GM12878 (cell line): ENCODE results near the gene CRYGN. TPM values are rescaled to one million over a fixed set of nuclear protein-coding genes. Genes with fewer than 3 reads are reported as not detected.

Experiments
- ATAC-seq: fragments of 200-7000 bp; cut with Tn5 transposase; 3 replicates; pipeline ENCODE4 v1.9.1; 2020; ENCODE audit warnings: mild to moderate bottlenecking, moderate library complexity
- BruUV-seq: library from RNA; stranded (reverse); fragments of 400-500 nt; replicated peaks from 2 replicates; lab custom pipeline; 2021; lab: Mats Ljungman, UMichigan
- CTCF ChIA-PET: fragments of 300-600 bp; sonication (Branson Sonifier 250); formaldehyde crosslinking; extraction: SDS; loops from one replicate; lab custom pipeline; 2021; ENCODE audit warnings: inconsistent platforms; lab: Yijun Ruan, JAX
- POLR2A ChIA-PET: fragments of 350-600 bp; formaldehyde crosslinking; extraction: SDS; loops from one replicate; lab custom pipeline; 2021; ENCODE audit warnings: inconsistent platforms; lab: Charles Lee
- RAD21 ChIA-PET: fragments of 300-600 bp; sonication (Branson Sonifier 250); formaldehyde crosslinking; loops from one replicate; lab custom pipeline; 2023; ENCODE audit warnings: antibody characterized with exemption; ENCODE audit not compliant: unreplicated experiment; lab: Charles Lee
- SMC1A ChIA-PET: fragments of 300-600 bp; sonication (Branson Sonifier 250); formaldehyde crosslinking; loops from one replicate; lab custom pipeline; 2023; ENCODE audit not compliant: unreplicated experiment, uncharacterized antibody; lab: Charles Lee
- DNase-seq: peaks from one replicate; pipeline ENCODE4 v3.0.0-alpha.2; 2011; ENCODE audit warnings: low read depth, low spot score
- FAIRE-seq: peaks from 3 replicates; lab custom pipeline; 2011; peaks lifted over from hg19 to GRCh38; lab: Jason Lieb, UNC
- H2AFZ ChIP-seq: 2 replicates; pipeline ENCODE4 v1.6.0; 2011; ENCODE audit warnings: low read depth, low read length, control low read depth; ENCODE audit not compliant: control insufficient read depth
- H3K27ac ChIP-seq: 2 replicates; pipeline ENCODE4 v1.5.1; 2011; ENCODE audit warnings: control low read depth; ENCODE audit not compliant: control insufficient read depth, insufficient read depth
- H3K27me3 ChIP-seq, 2 experiments: replicated peaks in 1 of 2; 2 replicates each; pipeline versions ENCODE4 v1.6.0 to v1.6.1; 2011; ENCODE audit warnings: low read length in 1 of 2; ENCODE audit not compliant: control insufficient read depth in 2 of 2, insufficient read depth in 2 of 2
- H3K36me3 ChIP-seq, 2 experiments: 2 replicates each; pipeline ENCODE4 v1.5.1; 2011; ENCODE audit warnings: low read length in 1 of 2; ENCODE audit not compliant: control insufficient read depth in 2 of 2, insufficient read depth in 2 of 2
- H3K4me1 ChIP-seq: 2 replicates; pipeline ENCODE4 v1.6.1; 2011; ENCODE audit warnings: mild to moderate bottlenecking, low read length, moderate library complexity, mixed read lengths; ENCODE audit not compliant: control insufficient read depth, insufficient read depth
- H3K4me2 ChIP-seq: 2 replicates; pipeline ENCODE4 v1.6.0; 2011; ENCODE audit warnings: control low read depth; ENCODE audit not compliant: control insufficient read depth, insufficient read depth
- H3K4me3 ChIP-seq: fragments of 200-600 bp; sonication (generic); 2 replicates; pipeline ENCODE4 v1.5.1; 2016
- H3K79me2 ChIP-seq: 2 replicates; pipeline ENCODE4 v1.6.0; 2011; ENCODE audit warnings: low read length; ENCODE audit not compliant: control insufficient read depth, insufficient read depth
- H3K9ac ChIP-seq: 2 replicates; pipeline ENCODE4 v1.8.0; 2011; ENCODE audit warnings: low read length, control low read depth, mixed read lengths; ENCODE audit not compliant: control insufficient read depth, insufficient read depth
- H3K9me3 ChIP-seq: replicated peaks from 3 replicates; pipeline ENCODE4 v1.5.1; 2011; ENCODE audit warnings: mild to moderate bottlenecking, low read length; ENCODE audit not compliant: control insufficient read depth, insufficient read depth
- H4K20me1 ChIP-seq: 2 replicates; pipeline ENCODE4 v1.6.0; 2011; ENCODE audit not compliant: control insufficient read depth, insufficient read depth
- FOS ChIP-seq: IDR thresholded peaks from 3 replicates; pipeline ENCODE4 v1.6.1; 2011; ENCODE audit warnings: borderline replicate concordance; ENCODE audit not compliant: insufficient read length; ENCODE audit errors: extremely low read depth
- NBN ChIP-seq: fragments of 450-650 bp; IDR thresholded peaks from 2 replicates; pipeline ENCODE4 v1.6.1; 2016
- NR2C2 ChIP-seq: IDR thresholded peaks from 2 replicates; pipeline ENCODE4 v1.6.1; 2011; ENCODE audit warnings: borderline replicate concordance, low read depth; ENCODE audit not compliant: control insufficient read depth, insufficient read length
- PML ChIP-seq: IDR thresholded peaks from 2 replicates; pipeline ENCODE4 v1.6.1; 2012; ENCODE audit warnings: low read length, inconsistent platforms
- SP1 ChIP-seq: IDR thresholded peaks from one replicate; pipeline ENCODE4 v1.6.1; 2011; ENCODE audit warnings: low read depth, low read length
- WGBS: methylation state at CpG from one replicate; pipeline ENCODE4 v1.1.6; 2016; ENCODE audit warnings: low lambda C conversion rate; ENCODE audit not compliant: insufficient replicate concordance, insufficient coverage; ENCODE audit errors: missing lambda C conversion rate; 5-methylcytosine and 5-hydroxymethylcytosine counted together
- in situ Hi-C: fragments of 300-500 bp; cut with MboI; formaldehyde crosslinking; loops from 9 replicates; pipeline ENCODE4 v1.14.3; 2018; ENCODE audit warnings: mixed read lengths
- intact Hi-C: fragments of 100-400 bp; cut with micrococcal nuclease; formaldehyde crosslinking; loops from one replicate; pipeline ENCODE4 v1.14.2; 2022; ENCODE audit not compliant: unreplicated experiment
- polyA plus RNA-seq, 11 experiments: library from polyadenylated mRNA; depleted of rRNA in 4 of 11; unstranded in 6 of 11; stranded (reverse) in 5 of 11; fragments of >200 nt; fragmentation: Nextera tagmentation in 4 of 11; fragmentation: Illumina TruSeq in 1 of 11; extraction: Ambion mirVana in 4 of 11; extraction: Trizol in 1 of 11; gene quantifications; 1 replicate in 1 of 11; 2 replicates in 10 of 11; pipeline versions ENCODE4 v1.2.1 to v1.2.3, GENCODE V29; 2011 to 2016; ENCODE audit warnings: inconsistent platforms in 2 of 11, missing spikeins in 2 of 11, low read depth in 1 of 11
- total RNA-seq, 4 experiments: library from RNA; depleted of rRNA in 3 of 4; stranded (reverse); fragments of >200 nt in 3 of 4; fragmentation: Illumina TruSeq in 1 of 4; extraction: Trizol in 1 of 4; gene quantifications; 2 replicates each; pipeline versions ENCODE4 v1.2.1 to v1.2.3, GENCODE V29; 2013 to 2021
- TF ChIP-seq, protein P1 (sequence below): IDR thresholded peaks from 2 replicates; pipeline ENCODE4 v1.6.1; 2011; ENCODE audit warnings: low read depth, low read length, improper control_type of control experiment, borderline replicate concordance
- TF ChIP-seq, protein P2 (sequence below): IDR thresholded peaks from 2 replicates; pipeline ENCODE4 v1.6.1; 2011; ENCODE audit warnings: low read depth, mild to moderate bottlenecking, low read length, moderate library complexity, borderline replicate concordance; ENCODE audit errors: extremely low read depth
- TF ChIP-seq, protein P3 (sequence below): fragments of 450-650 bp; IDR thresholded peaks from 2 replicates; pipeline ENCODE4 v1.6.1; 2017; ENCODE audit warnings: mild to moderate bottlenecking, moderate library complexity

CRYGN gene
- total and polyA plus RNA-seq, 10 of the 15 experiments (the other 5 are each of a cell fraction or from before 2014, with no cell fraction given) = not detected

DNA sequence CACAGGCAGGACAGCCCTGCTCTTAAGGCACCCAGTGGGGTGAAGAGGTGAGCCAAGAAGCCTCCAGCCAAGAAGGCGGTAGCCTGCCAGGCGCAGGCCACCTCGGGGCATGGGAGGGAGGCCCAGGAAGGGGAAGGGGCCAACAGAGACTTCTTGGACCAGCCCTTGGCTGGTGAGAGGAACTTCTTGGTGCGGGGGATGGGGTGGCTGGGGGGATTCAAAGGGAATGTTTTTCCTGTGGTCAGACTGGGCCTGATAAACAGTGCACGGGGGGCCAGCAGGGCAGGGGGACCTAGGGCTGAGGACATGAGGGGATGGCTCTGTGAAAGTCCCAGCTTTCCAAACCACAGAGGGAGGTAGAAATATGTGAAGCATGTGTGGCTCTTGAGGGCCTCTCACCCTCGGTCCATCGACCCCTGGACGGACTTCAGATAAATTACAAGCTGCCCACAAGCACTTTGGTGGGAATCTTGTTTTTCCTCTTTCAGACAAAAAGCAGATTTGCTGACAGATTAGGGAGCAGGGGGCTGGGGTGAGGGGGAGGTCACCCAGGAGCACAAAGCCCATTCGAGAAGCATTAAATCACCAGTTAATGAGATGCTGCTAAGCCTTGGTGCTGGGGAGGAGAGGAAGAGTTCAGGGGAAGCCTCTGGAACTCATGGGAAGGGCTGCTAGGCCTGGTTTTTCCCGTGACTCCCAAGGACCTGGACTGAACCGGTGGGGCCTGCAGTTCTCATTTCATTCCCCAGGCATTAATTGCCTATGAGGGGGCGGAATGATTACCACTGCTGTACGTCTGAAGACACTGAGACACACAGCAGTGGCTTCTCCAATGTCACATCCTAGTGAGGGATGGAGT is 11.3 kb downstream of the CRYGN start:
- ChIA-PET SMC1A (no interaction called here), POLR2A (no interaction called here), RAD21 (no interaction called here), CTCF (no interaction called here)
- Histone ChIP-seq H3K4me1 (peaks cover 22% of the 10 kb centered on the region), H4K20me1 (no peaks in the 10 kb centered on the region), H3K4me3 (no peak overlapping the region), H3K4me2 (no peak overlapping the region), H3K79me2 (no peaks in the 10 kb centered on the region), H3K9me3 (no peaks in the 10 kb centered on the region), H2AFZ (no peak overlapping the region), H3K9ac (no peak overlapping the region), H3K27ac (no peak overlapping the region), H3K27me3 (no peaks in the 10 kb centered on the region; a peak in 1 of 4 replicates), H3K36me3 (no peaks in the 10 kb centered on the region)
- DNase-seq = no peak
- ATAC-seq = no peak
- no peak for FAIRE-seq
- 73% methylated on average over 13 of the region's 13 CpGs for WGBS
- in situ Hi-C loops (no loop called here), intact Hi-C loops (no loop called here)
- no TSS peak for BruUV-seq
- no peak for TF ChIP-seq FOS
- no peak for TF ChIP-seq SP1
- TF ChIP-seq, protein P1, sequence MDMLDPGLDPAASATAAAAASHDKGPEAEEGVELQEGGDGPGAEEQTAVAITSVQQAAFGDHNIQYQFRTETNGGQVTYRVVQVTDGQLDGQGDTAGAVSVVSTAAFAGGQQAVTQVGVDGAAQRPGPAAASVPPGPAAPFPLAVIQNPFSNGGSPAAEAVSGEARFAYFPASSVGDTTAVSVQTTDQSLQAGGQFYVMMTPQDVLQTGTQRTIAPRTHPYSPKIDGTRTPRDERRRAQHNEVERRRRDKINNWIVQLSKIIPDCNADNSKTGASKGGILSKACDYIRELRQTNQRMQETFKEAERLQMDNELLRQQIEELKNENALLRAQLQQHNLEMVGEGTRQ = no peak
- TF ChIP-seq PML = no peak
- TF ChIP-seq, protein P2, sequence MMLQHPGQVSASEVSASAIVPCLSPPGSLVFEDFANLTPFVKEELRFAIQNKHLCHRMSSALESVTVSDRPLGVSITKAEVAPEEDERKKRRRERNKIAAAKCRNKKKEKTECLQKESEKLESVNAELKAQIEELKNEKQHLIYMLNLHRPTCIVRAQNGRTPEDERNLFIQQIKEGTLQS = no peak
- TF ChIP-seq NBN = no peak
- TF ChIP-seq NR2C2 = no peak
- TF ChIP-seq, protein P3, sequence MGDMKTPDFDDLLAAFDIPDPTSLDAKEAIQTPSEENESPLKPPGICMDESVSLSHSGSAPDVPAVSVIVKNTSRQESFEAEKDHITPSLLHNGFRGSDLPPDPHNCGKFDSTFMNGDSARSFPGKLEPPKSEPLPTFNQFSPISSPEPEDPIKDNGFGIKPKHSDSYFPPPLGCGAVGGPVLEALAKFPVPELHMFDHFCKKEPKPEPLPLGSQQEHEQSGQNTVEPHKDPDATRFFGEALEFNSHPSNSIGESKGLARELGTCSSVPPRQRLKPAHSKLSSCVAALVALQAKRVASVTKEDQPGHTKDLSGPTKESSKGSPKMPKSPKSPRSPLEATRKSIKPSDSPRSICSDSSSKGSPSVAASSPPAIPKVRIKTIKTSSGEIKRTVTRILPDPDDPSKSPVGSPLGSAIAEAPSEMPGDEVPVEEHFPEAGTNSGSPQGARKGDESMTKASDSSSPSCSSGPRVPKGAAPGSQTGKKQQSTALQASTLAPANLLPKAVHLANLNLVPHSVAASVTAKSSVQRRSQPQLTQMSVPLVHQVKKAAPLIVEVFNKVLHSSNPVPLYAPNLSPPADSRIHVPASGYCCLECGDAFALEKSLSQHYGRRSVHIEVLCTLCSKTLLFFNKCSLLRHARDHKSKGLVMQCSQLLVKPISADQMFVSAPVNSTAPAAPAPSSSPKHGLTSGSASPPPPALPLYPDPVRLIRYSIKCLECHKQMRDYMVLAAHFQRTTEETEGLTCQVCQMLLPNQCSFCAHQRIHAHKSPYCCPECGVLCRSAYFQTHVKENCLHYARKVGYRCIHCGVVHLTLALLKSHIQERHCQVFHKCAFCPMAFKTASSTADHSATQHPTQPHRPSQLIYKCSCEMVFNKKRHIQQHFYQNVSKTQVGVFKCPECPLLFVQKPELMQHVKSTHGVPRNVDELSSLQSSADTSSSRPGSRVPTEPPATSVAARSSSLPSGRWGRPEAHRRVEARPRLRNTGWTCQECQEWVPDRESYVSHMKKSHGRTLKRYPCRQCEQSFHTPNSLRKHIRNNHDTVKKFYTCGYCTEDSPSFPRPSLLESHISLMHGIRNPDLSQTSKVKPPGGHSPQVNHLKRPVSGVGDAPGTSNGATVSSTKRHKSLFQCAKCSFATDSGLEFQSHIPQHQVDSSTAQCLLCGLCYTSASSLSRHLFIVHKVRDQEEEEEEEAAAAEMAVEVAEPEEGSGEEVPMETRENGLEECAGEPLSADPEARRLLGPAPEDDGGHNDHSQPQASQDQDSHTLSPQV = no peak
